A673 (cell line): ENCODE data around the gene TTC34. TPM values are rescaled to one million over a fixed set of nuclear protein-coding genes. Genes with fewer than 3 reads are reported as not detected.

ENCODE experiments used
- BruUV-seq: library from RNA; stranded (reverse); fragments of 400-500 nt; replicated peaks from 2 replicates; lab custom pipeline; 2021; lab: Mats Ljungman, UMichigan
- CTCF ChIA-PET: fragments of 300-600 bp; sonication (Branson Sonifier 250); formaldehyde crosslinking; loops from one replicate; lab custom pipeline; 2022; ENCODE audit warnings: antibody characterized with exemption; lab: Charles Lee
- POLR2A ChIA-PET: fragments of 300-600 bp; sonication (Branson Sonifier 250); formaldehyde crosslinking; loops from one replicate; lab custom pipeline; 2022; ENCODE audit warnings: antibody characterized with exemption; ENCODE audit not compliant: low non-redundant PET; lab: Charles Lee
- DNase-seq: peaks from one replicate; pipeline ENCODE4 v3.0.0-alpha.2; 2015; ENCODE audit warnings: low spot score
- H3K27ac ChIP-seq: fragments of 200-600 bp; sonication (generic); 2 replicates; pipeline ENCODE4 v1.5.1; 2016; ENCODE audit warnings: mixed run types, low read depth, mild to moderate bottlenecking, mixed read lengths, antibody characterized with exemption, low read length; ENCODE audit not compliant: poor library complexity, severe bottlenecking
- H3K27me3 ChIP-seq: fragments of 200-600 bp; sonication (generic); replicated peaks from 2 replicates; pipeline ENCODE4 v1.6.1; 2017; ENCODE audit warnings: mixed run types, low read depth, mild to moderate bottlenecking, mixed read lengths, antibody characterized with exemption, low read length; ENCODE audit not compliant: insufficient read depth, poor library complexity
- H3K36me3 ChIP-seq: fragments of 200-600 bp; sonication (generic); 2 replicates; pipeline ENCODE4 v1.6.1; 2016; ENCODE audit warnings: mixed run types, mild to moderate bottlenecking, mixed read lengths, antibody characterized with exemption, low read length; ENCODE audit not compliant: insufficient read depth, poor library complexity, severe bottlenecking
- H3K4me1 ChIP-seq: fragments of 200-600 bp; sonication (generic); 2 replicates; pipeline ENCODE4 v1.6.1; 2017; ENCODE audit warnings: mixed run types, mild to moderate bottlenecking, mixed read lengths, antibody characterized with exemption, low read length; ENCODE audit not compliant: insufficient read depth, poor library complexity, severe bottlenecking
- H3K4me3 ChIP-seq: fragments of 200-600 bp; sonication (generic); 2 replicates; pipeline ENCODE4 v1.5.1; 2016; ENCODE audit warnings: low read depth, mixed run types, mild to moderate bottlenecking, mixed read lengths, low read length; ENCODE audit not compliant: poor library complexity, severe bottlenecking
- H3K9me3 ChIP-seq: fragments of 200-600 bp; sonication (generic); 2 replicates; pipeline ENCODE4 v1.6.1; 2016; ENCODE audit warnings: mixed run types, low read depth, mild to moderate bottlenecking, mixed read lengths, antibody characterized with exemption, low read length; ENCODE audit not compliant: poor library complexity, severe bottlenecking
- EZH2 ChIP-seq: fragments of 200-600 bp; sonication (generic); IDR thresholded peaks from 2 replicates; pipeline ENCODE4 v1.6.1; 2017; ENCODE audit warnings: borderline replicate concordance, low read depth, mild to moderate bottlenecking, mixed read lengths, antibody characterized with exemption, low read length; ENCODE audit not compliant: poor library complexity, severe bottlenecking
- intact Hi-C: fragments of 100-400 bp; cut with micrococcal nuclease; formaldehyde crosslinking; loops from one replicate; pipeline ENCODE4 v1.10.0; 2022; ENCODE audit not compliant: unreplicated experiment
- total RNA-seq: library from RNA; stranded (reverse); gene quantifications from 2 replicates; pipeline ENCODE4 v1.2.3, GENCODE V29; 2021
- TF ChIP-seq, protein P1 (sequence below): fragments of 300-800, 200-600 bp; sonication (generic); conservative IDR thresholded peaks from 2 replicates; pipeline ENCODE4 v1.5.1; 2017; ENCODE audit warnings: low read depth, mild to moderate bottlenecking, antibody characterized with exemption, low read length, moderate library complexity, mixed read lengths

Gene TTC34
- total RNA-seq, 1 experiment from 2014 or later, result 0.84 TPM

DNA sequence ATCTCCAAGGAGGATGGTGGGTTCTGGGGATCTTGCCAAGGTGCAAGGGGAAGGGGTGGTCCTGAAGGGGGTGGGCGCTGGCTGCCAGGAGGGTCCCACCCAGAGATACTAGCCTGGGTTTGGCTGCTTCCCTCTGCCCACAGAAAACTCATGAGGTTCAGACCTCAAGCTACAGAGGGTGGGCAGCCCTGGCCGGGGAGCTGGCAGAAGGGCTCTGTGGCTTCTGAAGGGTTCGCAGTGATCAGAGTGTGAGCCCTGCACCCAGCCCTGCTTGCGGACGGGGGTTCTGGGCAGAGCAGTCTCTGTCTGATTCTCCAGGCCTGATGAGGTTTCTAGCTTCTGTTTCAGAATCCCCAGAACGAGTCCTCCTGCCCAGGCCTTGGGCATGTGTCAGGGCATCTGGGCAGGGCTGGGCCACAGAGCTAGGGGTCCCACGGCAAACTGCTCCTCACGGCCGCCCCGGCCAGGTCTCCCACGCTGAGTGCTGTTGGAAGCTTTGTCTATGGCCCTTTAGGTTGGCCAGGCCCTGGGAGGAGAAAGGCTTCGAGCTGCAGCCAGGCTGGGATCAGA lies 168.0 kb downstream of the TTC34 start:
- TF ChIP-seq EZH2, result no peak
- TF ChIP-seq, protein P1, sequence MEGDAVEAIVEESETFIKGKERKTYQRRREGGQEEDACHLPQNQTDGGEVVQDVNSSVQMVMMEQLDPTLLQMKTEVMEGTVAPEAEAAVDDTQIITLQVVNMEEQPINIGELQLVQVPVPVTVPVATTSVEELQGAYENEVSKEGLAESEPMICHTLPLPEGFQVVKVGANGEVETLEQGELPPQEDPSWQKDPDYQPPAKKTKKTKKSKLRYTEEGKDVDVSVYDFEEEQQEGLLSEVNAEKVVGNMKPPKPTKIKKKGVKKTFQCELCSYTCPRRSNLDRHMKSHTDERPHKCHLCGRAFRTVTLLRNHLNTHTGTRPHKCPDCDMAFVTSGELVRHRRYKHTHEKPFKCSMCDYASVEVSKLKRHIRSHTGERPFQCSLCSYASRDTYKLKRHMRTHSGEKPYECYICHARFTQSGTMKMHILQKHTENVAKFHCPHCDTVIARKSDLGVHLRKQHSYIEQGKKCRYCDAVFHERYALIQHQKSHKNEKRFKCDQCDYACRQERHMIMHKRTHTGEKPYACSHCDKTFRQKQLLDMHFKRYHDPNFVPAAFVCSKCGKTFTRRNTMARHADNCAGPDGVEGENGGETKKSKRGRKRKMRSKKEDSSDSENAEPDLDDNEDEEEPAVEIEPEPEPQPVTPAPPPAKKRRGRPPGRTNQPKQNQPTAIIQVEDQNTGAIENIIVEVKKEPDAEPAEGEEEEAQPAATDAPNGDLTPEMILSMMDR, result no peak
- ChIA-PET CTCF (no interaction called here), POLR2A (no interaction called here)
- intact Hi-C loops, result no loop called here
- H3K4me3 ChIP-seq, result no peak overlapping the region
- no peaks in the 10 kb centered on the region for H3K4me1 ChIP-seq
- H3K36me3 ChIP-seq, result no peaks in the 10 kb centered on the region
- H3K27me3 ChIP-seq, result peaks cover 17% of the 10 kb centered on the region
- BruUV-seq, result no TSS peak
- no peaks in the 10 kb centered on the region for H3K9me3 ChIP-seq
- H3K27ac ChIP-seq, result no peak overlapping the region
- DNase-seq, result no peak

DNA sequence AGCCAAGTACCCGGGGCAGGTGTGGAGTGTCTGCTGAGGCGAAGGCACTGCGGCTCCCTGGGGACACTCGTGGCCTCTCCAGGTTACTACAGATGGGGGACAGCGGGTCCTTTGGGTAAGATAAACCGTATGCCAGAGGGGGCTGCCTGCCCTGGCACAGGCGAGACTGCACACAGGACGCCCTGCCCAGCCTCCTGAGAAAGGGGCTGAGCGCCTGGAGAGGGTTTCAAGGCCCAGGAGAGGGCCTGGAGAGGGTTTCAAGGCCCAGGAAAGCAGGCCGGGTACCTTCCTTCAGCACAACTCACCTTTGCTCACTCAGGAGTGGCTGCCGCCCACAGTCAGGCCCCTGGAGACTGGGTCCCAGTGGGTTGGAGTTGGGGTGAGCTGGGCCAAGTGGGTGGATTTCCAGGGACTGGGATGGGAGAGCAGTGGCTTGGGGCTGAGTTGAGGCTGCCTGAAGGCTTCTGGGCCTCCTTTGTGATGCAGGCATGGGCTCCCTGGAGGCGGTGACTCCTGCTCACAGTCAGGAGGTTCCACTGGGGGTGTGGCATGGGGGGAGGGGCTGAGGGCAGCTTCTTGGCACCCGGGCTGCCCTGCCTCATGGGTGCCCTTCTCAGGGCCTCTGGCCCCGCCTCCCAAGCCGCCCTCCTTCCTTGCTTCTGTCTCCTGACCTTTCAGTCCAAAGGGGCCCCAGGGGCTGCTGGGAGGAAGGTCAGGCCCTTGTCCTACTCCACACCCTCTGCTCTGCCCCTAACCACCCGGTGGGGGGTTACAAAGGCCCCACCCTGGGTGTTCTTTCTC lies 168.7 kb downstream of the TTC34 start, which contains the start of gene MMEL1:
Gene MMEL1, minus strand, starts transcription at position 456 of the 801 bp plus-strand sequence. CDS start 3,532 bp downstream, outside the sequence.
- H3K36me3 ChIP-seq, result no peaks in the 10 kb centered on the region
- CTCF ChIA-PET, result no interaction called here

DNA sequence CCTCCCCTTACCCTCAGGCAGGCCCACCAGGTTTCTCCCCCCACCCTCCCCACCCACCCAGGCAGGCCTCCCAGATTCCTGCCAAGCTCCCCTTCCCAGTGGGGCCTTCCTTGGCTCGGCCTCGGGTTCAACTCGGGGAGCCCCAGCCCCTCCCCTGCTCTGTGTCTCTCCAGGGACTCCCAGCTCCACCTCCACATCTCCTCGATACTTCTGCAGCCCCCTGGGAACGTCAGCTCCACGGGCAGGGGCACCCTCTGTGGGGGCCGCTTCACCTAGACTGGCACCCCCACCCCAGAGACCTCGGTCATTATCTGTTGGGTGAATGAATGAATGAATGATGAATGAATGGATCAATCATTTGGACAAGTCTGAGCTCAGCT lies 169.5 kb downstream of the TTC34 start:
- no peaks in the 10 kb centered on the region for H3K9me3 ChIP-seq
- TF ChIP-seq EZH2, result no peak
- TF ChIP-seq, protein P1, result no peak
- H3K4me1 ChIP-seq, result no peaks in the 10 kb centered on the region
- POLR2A ChIA-PET, result no interaction called here
- H3K36me3 ChIP-seq, result no peaks in the 10 kb centered on the region
- no peak for DNase-seq
- intact Hi-C loops, result no loop called here
- no TSS peak for BruUV-seq
- CTCF ChIA-PET, result no interaction called here
- peaks cover 31% of the 10 kb centered on the region for H3K27me3 ChIP-seq
- no peak overlapping the region for H3K27ac ChIP-seq
- H3K4me3 ChIP-seq, result no peak overlapping the region

More for the DNA sequence above, 168.7 kb downstream of the TTC34 start, which contains the start of gene MMEL1:
- Histone ChIP-seq H3K27me3 (peaks cover 24% of the 10 kb centered on the region), H3K27ac (no peak within 1 kb of the TSS), H3K4me1 (no peaks in the 10 kb centered on the region), H3K4me3 (no peak within 1 kb of the TSS), H3K9me3 (no peaks in the 10 kb centered on the region)
- POLR2A ChIA-PET, result no interaction called here
- BruUV-seq, result no TSS peak
- intact Hi-C loops, result no loop called here
- no peak for DNase-seq
- TF ChIP-seq, protein P1, result no peak
- TF ChIP-seq EZH2, result no peak
